Lung (tissue), 12 donors: ENCODE measurements around the gene PSG5. TPM values are rescaled to one million over a fixed set of nuclear protein-coding genes. Genes with fewer than 3 reads are reported as not detected.
"Not testable (repeated sequence)": the region's sequence is repeated elsewhere in the genome, so short reads cannot be mapped to it uniquely, and the experiment has no call there.

Experiments
- ATAC-seq: fragments of 200-7000 bp; cut with Tn5 transposase; one replicate; pipeline ENCODE4 v1.9.1; 2020; ENCODE audit warnings: moderate number of reproducible peaks; ENCODE audit not compliant: insufficient read depth, low FRiP score
- DNase-seq, 3 donors: peaks; one replicate each; pipeline ENCODE4 v3.0.0-alpha.2; 2013 to 2017
- H3K27ac ChIP-seq, 2 donors: one replicate each; pipeline ENCODE4 v1.5.1; 2013; ENCODE audit warnings: mild to moderate bottlenecking in 2 of 2, moderate library complexity in 2 of 2, control low read depth in 1 of 2, inconsistent platforms in 1 of 2, low read depth in 1 of 2, low read length in 1 of 2
- H3K27me3 ChIP-seq, 3 donors: one replicate each; pipeline ENCODE4 v1.5.1; 2013; ENCODE audit warnings: low read length in 2 of 3; ENCODE audit not compliant: control insufficient read depth in 3 of 3, insufficient read depth in 3 of 3
- H3K36me3 ChIP-seq, 4 donors: one replicate each; pipeline ENCODE4 v1.5.1; 2013; ENCODE audit warnings: low read length in 4 of 4, mild to moderate bottlenecking in 1 of 4, moderate library complexity in 1 of 4; ENCODE audit not compliant: control insufficient read depth in 4 of 4, insufficient read depth in 4 of 4
- H3K4me1 ChIP-seq, 5 donors: one replicate each; pipeline ENCODE4 v1.5.1; 2013; ENCODE audit warnings: low read length in 5 of 5, mild to moderate bottlenecking in 2 of 5, moderate library complexity in 1 of 5; ENCODE audit not compliant: control insufficient read depth in 5 of 5, insufficient read depth in 5 of 5
- H3K4me3 ChIP-seq: one replicate; pipeline ENCODE4 v1.5.1; 2013; ENCODE audit warnings: mild to moderate bottlenecking, control low read depth, moderate library complexity
- H3K9ac ChIP-seq, 2 donors: one replicate each; pipeline ENCODE4 v1.5.1; 2013; ENCODE audit warnings: low read length in 2 of 2, control low read depth in 1 of 2; ENCODE audit not compliant: insufficient read depth in 1 of 2
- H3K9me3 ChIP-seq, 4 donors: one replicate each; pipeline ENCODE4 v1.5.1; 2013; ENCODE audit warnings: low read length in 3 of 4, mild to moderate bottlenecking in 1 of 4, moderate library complexity in 1 of 4; ENCODE audit not compliant: control insufficient read depth in 4 of 4, insufficient read depth in 3 of 4
- CTCF ChIP-seq: IDR thresholded peaks from 2 replicates; pipeline ENCODE4 v1.5.1; 2012; ENCODE audit warnings: mild to moderate bottlenecking; ENCODE audit errors: control extremely low read depth, extremely low read depth
- WGBS, 2 donors: extraction: QIAGEN DNeasy Blood & Tissue Kit; methylation state at CpG; one replicate each; pipeline ENCODE4 v1.1.7; 2013; 5-methylcytosine and 5-hydroxymethylcytosine counted together
- polyA plus RNA-seq, 2 donors: library from polyadenylated mRNA; stranded (reverse); fragments of 200-250 nt; gene quantifications; one replicate each; pipeline ENCODE4 v1.2.1, GENCODE V29; 2013
- total RNA-seq, 2 donors: library from RNA; depleted of rRNA in 1 of 2; stranded (reverse); fragments of >200 nt in 1 of 2; gene quantifications; one replicate each; pipeline ENCODE4 v1.2.1, GENCODE V29; 2014 to 2021
- donor health status: control.
- donor health status: control.
- donor health status: Bipolar disorder and iron deficiency.
- donor health status: healthy.
- donor health status: DM: yes; HTN: yes; CAD: no.

Gene PSG5
- total and polyA plus RNA-seq, 4 donors: not detected

GRCh38 chr19:43165906-43166305 lies 20.4 kb downstream of the PSG5 start:
- not testable (repeated sequence) for H3K4me3 ChIP-seq, H3K9ac ChIP-seq, H3K27me3 ChIP-seq, DNase-seq, ATAC-seq, H3K27ac ChIP-seq, H3K36me3 ChIP-seq, H3K4me1 ChIP-seq, H3K9me3 ChIP-seq
- 69 to 78% methylated on average over 3 of the region's 3 CpGs for WGBS, 2 donors

- H3K9me3 ChIP-seq, ATAC-seq, H3K36me3 ChIP-seq, H3K4me3 ChIP-seq, H3K9ac ChIP-seq, H3K27ac ChIP-seq, DNase-seq, H3K4me1 ChIP-seq, H3K27me3 ChIP-seq: not testable (repeated sequence)
- WGBS, 2 donors: 67 to 75% methylated on average over 3 of the region's 3 CpGs
These were observed 23.2 kb downstream of the PSG5 start for GRCh38 chr19:43163135-43163534.

- not testable (repeated sequence) for H3K27ac ChIP-seq, H3K36me3 ChIP-seq, H3K4me1 ChIP-seq, ATAC-seq, H3K4me3 ChIP-seq, H3K9me3 ChIP-seq, H3K27me3 ChIP-seq, DNase-seq, H3K9ac ChIP-seq
- WGBS, 2 donors: 43 to 48% methylated on average over 2 of the region's 2 CpGs
These were observed 24.1 kb downstream of the PSG5 start for GRCh38 chr19:43162261-43162660.

- ATAC-seq: no peak
- no peak for DNase-seq
- H3K36me3 ChIP-seq: no peaks in the 10 kb centered on the region
These were observed 34.1 kb downstream of the PSG5 start for GRCh38 chr19:43152214-43152613.

GRCh38 chr19:43149788-43150187 lies 36.5 kb downstream of the PSG5 start:
- H3K36me3 ChIP-seq, H3K9me3 ChIP-seq, H3K27ac ChIP-seq, ATAC-seq, H3K4me1 ChIP-seq, H3K27me3 ChIP-seq, H3K4me3 ChIP-seq, H3K9ac ChIP-seq: not testable (repeated sequence)
- peak in 1 of 3 donors; percentile 43 for DNase-seq
- 56 to 58% methylated on average over 7 of the region's 7 CpGs for WGBS, 2 donors

More at GRCh38 chr19:43152214-43152613, 34.1 kb downstream of the PSG5 start:
- TF ChIP-seq CTCF: no peak
- 73 to 77% methylated on average over 4 of the region's 4 CpGs for WGBS, 2 donors
- H3K4me1 ChIP-seq: no peaks in the 10 kb centered on the region
- H3K27me3 ChIP-seq: no peaks in the 10 kb centered on the region
- no peak overlapping the region for H3K9ac ChIP-seq
- H3K9me3 ChIP-seq: peaks cover 0 to 8% (median 1%) of the 10 kb centered on the region in 4 donors
- H3K4me3 ChIP-seq: no peak overlapping the region
- H3K27ac ChIP-seq: no peak overlapping the region
